Astrocyte of the cerebellum (primary cell): ENCODE results near the gene KDM4B.

Experiments used
- DNase-seq: peaks from one replicate; pipeline ENCODE4 v3.0.0-alpha.2; 2011; ENCODE audit warnings: low read depth
- H3K4me3 ChIP-seq: 2 replicates; pipeline ENCODE4 v1.5.1; 2011; ENCODE audit warnings: mild to moderate bottlenecking, low read depth, low read length, moderate library complexity
- in situ Hi-C: cut with HindIII; loops from 2 replicates; pipeline ENCODE4 v1.10.0; 2017; ENCODE audit warnings: low sequenced_read_pairs
- TF ChIP-seq, protein P1 (sequence below): IDR thresholded peaks from 2 replicates; pipeline ENCODE4 v1.5.1; 2012; ENCODE audit warnings: low read length, low read depth, moderate library complexity, mild to moderate bottlenecking; ENCODE audit errors: missing control alignments

KDM4B gene

DNA sequence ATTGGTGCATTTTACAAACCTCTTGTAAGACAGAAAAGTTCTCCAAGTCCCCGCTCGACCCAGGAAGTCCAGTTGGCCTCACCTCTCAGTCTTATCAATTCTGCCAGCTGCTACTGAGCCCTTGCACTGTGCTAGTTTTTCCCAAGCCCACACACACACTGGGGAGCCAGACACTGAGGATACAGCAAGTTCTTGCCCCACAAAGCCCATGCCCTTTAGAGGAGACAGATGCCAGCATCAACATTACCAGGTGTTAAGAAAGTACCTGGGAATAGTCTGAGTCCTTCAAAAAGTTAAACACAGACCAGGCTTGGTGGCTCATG lies 196.7 kb downstream of the KDM4B start:
- in situ Hi-C loops: no loop called here
- H3K4me3 ChIP-seq: no peak overlapping the region
- TF ChIP-seq, protein P1, sequence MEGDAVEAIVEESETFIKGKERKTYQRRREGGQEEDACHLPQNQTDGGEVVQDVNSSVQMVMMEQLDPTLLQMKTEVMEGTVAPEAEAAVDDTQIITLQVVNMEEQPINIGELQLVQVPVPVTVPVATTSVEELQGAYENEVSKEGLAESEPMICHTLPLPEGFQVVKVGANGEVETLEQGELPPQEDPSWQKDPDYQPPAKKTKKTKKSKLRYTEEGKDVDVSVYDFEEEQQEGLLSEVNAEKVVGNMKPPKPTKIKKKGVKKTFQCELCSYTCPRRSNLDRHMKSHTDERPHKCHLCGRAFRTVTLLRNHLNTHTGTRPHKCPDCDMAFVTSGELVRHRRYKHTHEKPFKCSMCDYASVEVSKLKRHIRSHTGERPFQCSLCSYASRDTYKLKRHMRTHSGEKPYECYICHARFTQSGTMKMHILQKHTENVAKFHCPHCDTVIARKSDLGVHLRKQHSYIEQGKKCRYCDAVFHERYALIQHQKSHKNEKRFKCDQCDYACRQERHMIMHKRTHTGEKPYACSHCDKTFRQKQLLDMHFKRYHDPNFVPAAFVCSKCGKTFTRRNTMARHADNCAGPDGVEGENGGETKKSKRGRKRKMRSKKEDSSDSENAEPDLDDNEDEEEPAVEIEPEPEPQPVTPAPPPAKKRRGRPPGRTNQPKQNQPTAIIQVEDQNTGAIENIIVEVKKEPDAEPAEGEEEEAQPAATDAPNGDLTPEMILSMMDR: no peak
- no peak for DNase-seq

DNA sequence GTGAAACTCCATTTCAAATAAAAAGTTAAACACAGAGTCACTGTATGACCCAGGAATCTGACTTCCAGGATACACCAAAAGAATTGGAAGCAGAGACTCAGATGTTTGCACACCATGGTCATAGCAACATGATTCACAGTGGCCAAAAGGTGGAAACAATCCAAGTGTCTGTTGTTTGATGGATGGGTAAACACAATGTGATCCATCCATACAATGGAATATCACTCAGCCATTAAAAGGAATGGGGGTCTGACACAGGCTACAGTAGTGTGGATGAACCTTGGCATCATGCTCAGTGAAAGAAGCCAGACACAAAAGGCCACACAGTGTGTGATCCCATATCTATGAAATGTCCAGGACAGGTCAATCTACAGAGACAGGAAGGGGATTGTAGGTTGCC lies 197.3 kb downstream of the KDM4B start:
- in situ Hi-C loops: no loop called here
- peak; percentile 15 for DNase-seq
- H3K4me3 ChIP-seq: no peak overlapping the region
- TF ChIP-seq, protein P1: no peak

DNA sequence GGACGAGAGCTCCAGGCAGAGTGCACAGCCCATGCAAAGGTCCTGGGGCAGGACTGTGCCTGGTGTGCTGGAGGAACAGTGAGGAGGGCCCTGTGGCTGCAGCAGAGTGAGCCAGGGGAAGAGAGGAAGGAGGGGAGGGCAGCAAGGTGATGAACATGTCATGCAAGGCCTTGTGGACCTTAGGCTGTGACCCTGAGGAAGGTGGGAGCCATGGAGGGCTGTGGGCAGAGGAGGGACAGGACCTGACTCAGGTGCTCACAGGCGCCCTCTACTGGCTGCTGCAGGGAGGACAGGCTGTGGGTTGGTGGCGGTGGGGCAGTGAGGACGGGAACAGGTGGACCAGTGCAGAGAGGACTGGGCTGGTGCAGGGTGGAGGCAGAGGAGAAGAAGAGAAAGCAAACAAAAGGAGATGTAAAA lies 201.4 kb downstream of the KDM4B start:
- in situ Hi-C loops: no loop called here
- no peak for DNase-seq
- H3K4me3 ChIP-seq: no peak overlapping the region
- TF ChIP-seq, protein P1: peak; percentile 41

DNA sequence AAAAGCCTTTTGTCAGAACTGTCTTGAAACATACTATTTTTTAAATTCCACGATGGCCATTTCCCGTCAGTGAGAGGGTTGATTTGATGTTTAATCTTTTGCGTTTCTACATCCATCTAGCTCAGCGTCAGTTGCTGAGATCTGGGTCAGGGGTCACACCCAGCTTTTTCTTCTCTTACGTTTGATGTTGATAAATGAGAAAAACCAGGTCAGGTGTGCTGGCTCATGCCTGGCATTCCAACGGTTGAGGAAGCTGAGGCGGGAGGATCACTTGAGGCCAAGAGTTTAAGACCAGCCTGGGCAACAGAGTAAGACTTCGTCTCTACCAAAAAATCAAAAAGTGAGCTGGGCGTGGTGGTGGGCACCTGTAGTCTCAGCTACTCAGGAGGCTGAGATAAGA lies 202.8 kb downstream of the KDM4B start:
- in situ Hi-C loops: no loop called here
- H3K4me3 ChIP-seq: no peak overlapping the region
- no peak for DNase-seq
- TF ChIP-seq, protein P1: no peak

DNA sequence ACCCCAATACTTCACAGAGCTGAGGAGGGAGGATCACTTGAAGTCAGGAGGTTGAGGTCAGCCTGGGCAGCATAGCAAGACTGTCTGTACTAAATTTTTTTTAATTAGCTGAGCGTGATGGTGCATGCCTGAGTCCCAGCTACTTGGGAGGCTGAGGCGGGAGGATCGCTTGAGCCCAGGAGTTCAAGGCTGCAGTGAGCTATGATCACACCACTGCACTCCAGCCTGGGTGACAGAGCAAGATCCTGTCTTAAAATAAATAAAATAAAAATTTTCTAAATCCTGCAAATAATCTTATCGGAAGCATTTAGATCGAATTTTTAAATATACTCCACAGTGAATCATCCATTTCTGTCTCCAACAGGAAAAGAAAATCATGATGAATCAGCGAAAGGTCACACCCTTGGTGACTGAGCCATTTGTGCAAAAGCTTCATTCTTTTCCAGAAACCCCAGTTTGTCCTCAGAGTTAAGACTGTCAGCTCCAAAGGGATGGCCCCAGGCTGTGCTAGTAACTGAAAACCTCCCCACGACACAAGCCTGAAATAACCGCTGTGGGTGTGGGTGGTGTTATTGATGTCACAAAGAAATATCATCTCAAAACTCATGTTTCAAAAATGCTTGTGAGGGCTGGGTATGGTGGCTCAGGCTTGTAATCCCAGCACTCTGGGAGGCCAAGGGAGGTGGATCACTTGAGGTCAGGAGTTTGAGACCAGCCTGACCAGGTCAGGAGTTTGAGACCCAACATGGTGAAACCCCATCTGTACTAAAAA lies 204.1 kb downstream of the KDM4B start:
- TF ChIP-seq, protein P1: no peak
- H3K4me3 ChIP-seq: no peak overlapping the region
- DNase-seq: peak; percentile 78
- in situ Hi-C loops: no loop called here

DNA sequence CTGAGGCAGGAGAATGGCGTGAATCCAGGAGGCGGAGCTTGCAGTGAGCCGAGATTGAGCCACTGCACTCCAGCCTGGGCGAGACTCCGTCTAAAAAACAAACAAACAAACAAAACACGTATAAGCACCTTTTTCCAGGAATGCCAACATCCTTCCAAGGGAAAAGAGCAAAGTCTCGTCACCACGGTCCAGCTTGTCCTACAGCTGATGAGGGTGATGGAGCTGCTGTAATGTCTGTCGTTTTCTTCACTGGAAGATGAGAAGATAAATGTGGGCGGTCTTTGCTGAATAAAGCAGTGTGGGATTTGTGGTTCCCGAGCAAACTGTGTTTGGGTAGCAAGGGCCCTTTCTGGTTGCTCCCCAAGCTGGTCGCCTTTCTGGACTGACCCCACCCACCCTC lies 205.1 kb downstream of the KDM4B start:
- in situ Hi-C loops: no loop called here
- no peak for DNase-seq
- TF ChIP-seq, protein P1: no peak
- H3K4me3 ChIP-seq: no peak overlapping the region
